ENCODE measurements around the gene FSHR.

DNA sequence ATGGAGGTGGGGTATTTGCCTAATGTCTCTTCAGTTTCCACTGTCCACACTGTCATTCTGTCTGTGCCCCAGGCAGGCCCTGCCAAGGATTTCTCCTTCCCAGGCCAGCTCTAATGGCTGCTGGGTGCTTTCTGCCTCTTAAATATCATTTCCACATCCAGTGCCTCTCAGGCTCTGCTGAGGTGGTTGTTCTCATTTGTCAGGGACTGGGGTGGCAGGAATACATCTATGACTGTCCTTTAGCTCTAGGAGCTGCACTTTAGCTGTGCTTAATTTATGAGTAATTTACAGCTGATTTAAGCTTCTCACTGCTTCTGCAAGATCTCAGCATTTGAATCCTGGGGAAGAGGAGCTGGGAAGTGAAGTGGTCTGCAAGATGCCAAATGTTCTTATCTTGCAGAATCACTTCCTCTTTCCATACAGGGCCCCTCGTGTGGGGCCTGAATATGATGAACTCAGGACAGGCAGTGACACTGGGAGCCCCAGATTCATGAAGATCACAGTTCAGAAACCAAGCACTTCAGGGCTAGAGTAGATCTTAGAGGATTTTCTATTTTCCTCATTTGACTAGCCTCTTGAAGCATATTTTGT, 150.2 kb downstream of the FSHR start:
- TF ChIP-seq, protein P1, sequence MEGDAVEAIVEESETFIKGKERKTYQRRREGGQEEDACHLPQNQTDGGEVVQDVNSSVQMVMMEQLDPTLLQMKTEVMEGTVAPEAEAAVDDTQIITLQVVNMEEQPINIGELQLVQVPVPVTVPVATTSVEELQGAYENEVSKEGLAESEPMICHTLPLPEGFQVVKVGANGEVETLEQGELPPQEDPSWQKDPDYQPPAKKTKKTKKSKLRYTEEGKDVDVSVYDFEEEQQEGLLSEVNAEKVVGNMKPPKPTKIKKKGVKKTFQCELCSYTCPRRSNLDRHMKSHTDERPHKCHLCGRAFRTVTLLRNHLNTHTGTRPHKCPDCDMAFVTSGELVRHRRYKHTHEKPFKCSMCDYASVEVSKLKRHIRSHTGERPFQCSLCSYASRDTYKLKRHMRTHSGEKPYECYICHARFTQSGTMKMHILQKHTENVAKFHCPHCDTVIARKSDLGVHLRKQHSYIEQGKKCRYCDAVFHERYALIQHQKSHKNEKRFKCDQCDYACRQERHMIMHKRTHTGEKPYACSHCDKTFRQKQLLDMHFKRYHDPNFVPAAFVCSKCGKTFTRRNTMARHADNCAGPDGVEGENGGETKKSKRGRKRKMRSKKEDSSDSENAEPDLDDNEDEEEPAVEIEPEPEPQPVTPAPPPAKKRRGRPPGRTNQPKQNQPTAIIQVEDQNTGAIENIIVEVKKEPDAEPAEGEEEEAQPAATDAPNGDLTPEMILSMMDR (IDR thresholded peaks at IDR 0.05; ENCODE audit: insufficient read depth, low read depth, low read length) = no peak
- TF ChIP-seq EZH2 (IDR thresholded peaks at IDR 0.05; ENCODE audit: insufficient read depth, low read length) = no peak
